HEK293 (cell line): Measurements from ENCODE around the gene SLC34A3.

Experiments
- CTCF ChIA-PET: fragments of 350-600 bp; formaldehyde crosslinking; extraction: SDS; loops from one replicate; lab custom pipeline; 2021; ENCODE audit warnings: antibody characterized with exemption; lab: Yijun Ruan, JAX
- POLR2A ChIA-PET: fragments of 300-600 bp; formaldehyde crosslinking; extraction: SDS; loops from one replicate; lab custom pipeline; 2020; ENCODE audit warnings: antibody characterized with exemption, inconsistent platforms; lab: Yijun Ruan, JAX
- H3K27ac ChIP-seq: fragments of 200-500 bp; sonication (Bioruptor generic); 2 replicates; pipeline ENCODE4 v1.5.1; 2014; ENCODE audit warnings: low read depth, low read length, control low read depth, inconsistent platforms; ENCODE audit errors: extremely low read depth
- H3K36me3 ChIP-seq, 2 experiments: fragments of 200-500 bp in 1 of 2; sonication (Bioruptor generic) in 1 of 2; 1 replicate in 1 of 2; 2 replicates in 1 of 2; pipeline ENCODE4 v1.5.1; 2014 to 2017; ENCODE audit warnings: inconsistent platforms in 2 of 2, low read length in 2 of 2; ENCODE audit not compliant: control insufficient read depth in 2 of 2, insufficient read depth in 1 of 2
- H3K4me1 ChIP-seq: fragments of 200-500 bp; sonication (Bioruptor generic); 2 replicates; pipeline ENCODE4 v1.5.1; 2014; ENCODE audit warnings: mild to moderate bottlenecking, low read length, inconsistent platforms; ENCODE audit not compliant: control insufficient read depth, insufficient read depth
- H3K4me3 ChIP-seq: 2 replicates; pipeline ENCODE4 v1.5.1; 2011; ENCODE audit warnings: low read depth, mild to moderate bottlenecking, control low read depth, low read length, moderate library complexity
- H3K9me3 ChIP-seq: fragments of 200-500 bp; sonication (Bioruptor generic); 2 replicates; pipeline ENCODE4 v1.5.1; 2014; ENCODE audit warnings: low read depth, low read length, inconsistent platforms; ENCODE audit not compliant: control insufficient read depth, insufficient read depth
- BCL11A ChIP-seq: fragments of 450-650 bp; formaldehyde crosslinking; IDR thresholded peaks from 2 replicates; pipeline ENCODE4 v1.5.1; 2016; ENCODE audit warnings: low read depth, missing biosample characterization, missing genetic modification characterization
- GLI2 ChIP-seq: fragments of 450-650 bp; formaldehyde crosslinking; IDR thresholded peaks from 2 replicates; pipeline ENCODE4; 2017; ENCODE audit warnings: missing biosample characterization, missing genetic modification characterization, low read depth, borderline replicate concordance
- KLF17 ChIP-seq: fragments of 450-650 bp; formaldehyde crosslinking; IDR thresholded peaks from 2 replicates; pipeline ENCODE4 v1.5.1; 2016; ENCODE audit warnings: missing biosample characterization, missing genetic modification characterization
- KLF9 ChIP-seq: fragments of 450-650 bp; formaldehyde crosslinking; IDR thresholded peaks from 2 replicates; pipeline ENCODE4 v1.5.1; 2016; ENCODE audit warnings: missing biosample characterization, missing genetic modification characterization, low read depth
- SETDB1 ChIP-seq: IDR thresholded peaks from one replicate; pipeline ENCODE4 v1.6.1; 2017; ENCODE audit warnings: mild to moderate bottlenecking, low read length, moderate library complexity, mixed read lengths; ENCODE audit not compliant: insufficient read length
- WT1 ChIP-seq: fragments of 450-650 bp; formaldehyde crosslinking; IDR thresholded peaks from 2 replicates; pipeline ENCODE4 v1.5.1; 2016; ENCODE audit warnings: missing biosample characterization, missing genetic modification characterization
- YY1 ChIP-seq: fragments of 450-650 bp; formaldehyde crosslinking; IDR thresholded peaks from 2 replicates; pipeline ENCODE4 v1.5.1; 2018; ENCODE audit warnings: missing biosample characterization, missing genetic modification characterization
- ZBTB20 ChIP-seq: fragments of 450-650 bp; formaldehyde crosslinking; IDR thresholded peaks from 2 replicates; pipeline ENCODE4 v1.5.1; 2016; ENCODE audit warnings: missing biosample characterization, missing genetic modification characterization
- ZEB2 ChIP-seq: fragments of 450-650 bp; formaldehyde crosslinking; IDR thresholded peaks from 2 replicates; pipeline ENCODE4 v1.5.1; 2016; ENCODE audit warnings: missing biosample characterization, missing genetic modification characterization
- ZNF10 ChIP-seq: fragments of 450-650 bp; formaldehyde crosslinking; IDR thresholded peaks from 2 replicates; pipeline ENCODE4 v1.5.1; 2017; ENCODE audit warnings: missing biosample characterization, missing genetic modification characterization
- ZNF169 ChIP-seq: fragments of 450-650 bp; formaldehyde crosslinking; IDR thresholded peaks from 2 replicates; pipeline ENCODE4 v1.5.1; 2016; ENCODE audit warnings: missing biosample characterization, missing genetic modification characterization
- ZNF2 ChIP-seq: fragments of 450-650 bp; formaldehyde crosslinking; IDR thresholded peaks from 2 replicates; pipeline ENCODE4 v1.5.1; 2016; ENCODE audit warnings: missing biosample characterization, missing genetic modification characterization
- ZNF324 ChIP-seq: fragments of 450-650 bp; formaldehyde crosslinking; IDR thresholded peaks from 2 replicates; pipeline ENCODE4 v1.5.1; 2016; ENCODE audit warnings: missing biosample characterization, missing genetic modification characterization
- ZNF362 ChIP-seq: fragments of 450-650 bp; formaldehyde crosslinking; IDR thresholded peaks from 2 replicates; pipeline ENCODE4 v1.5.1; 2016; ENCODE audit warnings: missing biosample characterization, missing genetic modification characterization
- ZNF391 ChIP-seq: fragments of 450-650 bp; formaldehyde crosslinking; IDR thresholded peaks from 2 replicates; pipeline ENCODE4 v1.5.1; 2016; ENCODE audit warnings: low read depth, missing biosample characterization, missing genetic modification characterization, borderline replicate concordance
- ZNF561 ChIP-seq: fragments of 450-650 bp; IDR thresholded peaks from 2 replicates; pipeline ENCODE4 v1.5.1; 2018; ENCODE audit warnings: missing biosample characterization, missing genetic modification characterization, borderline replicate concordance
- ZNF660 ChIP-seq: fragments of 450-650 bp; IDR thresholded peaks from 2 replicates; pipeline ENCODE4 v1.5.1; 2018; ENCODE audit warnings: missing biosample characterization, mild to moderate bottlenecking, missing genetic modification characterization
- ZNF707 ChIP-seq: fragments of 450-650 bp; formaldehyde crosslinking; IDR thresholded peaks from 2 replicates; pipeline ENCODE4 v1.5.1; 2016; ENCODE audit warnings: missing biosample characterization, missing genetic modification characterization
- ZSCAN30 ChIP-seq: fragments of 450-650 bp; IDR thresholded peaks from 2 replicates; pipeline ENCODE4 v1.5.1; 2018; ENCODE audit warnings: missing biosample characterization, mild to moderate bottlenecking, missing genetic modification characterization, moderate library complexity
- ZXDB ChIP-seq: fragments of 450-650 bp; formaldehyde crosslinking; IDR thresholded peaks from 2 replicates; pipeline ENCODE4 v1.5.1; 2016; ENCODE audit warnings: missing biosample characterization, missing genetic modification characterization
- TF ChIP-seq, protein P1 (sequence below): fragments of 450-650 bp; formaldehyde crosslinking; IDR thresholded peaks from 2 replicates; pipeline ENCODE4 v1.5.1; 2016; ENCODE audit warnings: missing biosample characterization, missing genetic modification characterization
- TF ChIP-seq, protein P2 (sequence below): fragments of 450-650 bp; formaldehyde crosslinking; IDR thresholded peaks from 2 replicates; pipeline ENCODE4 v1.5.1; 2016; ENCODE audit warnings: missing biosample characterization, missing genetic modification characterization
- TF ChIP-seq, protein P3 (sequence below): fragments of 450-650 bp; formaldehyde crosslinking; IDR thresholded peaks from 2 replicates; pipeline ENCODE4 v1.5.0; 2017; ENCODE audit warnings: missing biosample characterization, missing genetic modification characterization, borderline replicate concordance

Gene SLC34A3

GRCh38 chr9:137241490-137242268 lies 11.0 kb downstream of the SLC34A3 start (continued):
- TF ChIP-seq ZEB2 (tag by site-specific recombination) (peak; percentile 39; the same call in 1 of the 2 replicates), BCL11A (tag by site-specific recombination) (0 out of 2 replicates have a peak, but pooled peaks have one; percentile 15), ZNF362 (no peak), ZNF391 (tag by site-specific recombination) (0 out of 2 replicates have a peak, but pooled peaks have one; percentile 34), KLF17 (tag by site-specific recombination) (peak; percentile 21; the same call in 1 of the 2 replicates), ZBTB20 (tag by site-specific recombination) (peak; percentile 57), ZNF660 (0 out of 2 replicates have a peak, but pooled peaks have one; percentile 2), ZNF561 (0 out of 2 replicates have a peak, but pooled peaks have one; percentile 33)

DNA sequence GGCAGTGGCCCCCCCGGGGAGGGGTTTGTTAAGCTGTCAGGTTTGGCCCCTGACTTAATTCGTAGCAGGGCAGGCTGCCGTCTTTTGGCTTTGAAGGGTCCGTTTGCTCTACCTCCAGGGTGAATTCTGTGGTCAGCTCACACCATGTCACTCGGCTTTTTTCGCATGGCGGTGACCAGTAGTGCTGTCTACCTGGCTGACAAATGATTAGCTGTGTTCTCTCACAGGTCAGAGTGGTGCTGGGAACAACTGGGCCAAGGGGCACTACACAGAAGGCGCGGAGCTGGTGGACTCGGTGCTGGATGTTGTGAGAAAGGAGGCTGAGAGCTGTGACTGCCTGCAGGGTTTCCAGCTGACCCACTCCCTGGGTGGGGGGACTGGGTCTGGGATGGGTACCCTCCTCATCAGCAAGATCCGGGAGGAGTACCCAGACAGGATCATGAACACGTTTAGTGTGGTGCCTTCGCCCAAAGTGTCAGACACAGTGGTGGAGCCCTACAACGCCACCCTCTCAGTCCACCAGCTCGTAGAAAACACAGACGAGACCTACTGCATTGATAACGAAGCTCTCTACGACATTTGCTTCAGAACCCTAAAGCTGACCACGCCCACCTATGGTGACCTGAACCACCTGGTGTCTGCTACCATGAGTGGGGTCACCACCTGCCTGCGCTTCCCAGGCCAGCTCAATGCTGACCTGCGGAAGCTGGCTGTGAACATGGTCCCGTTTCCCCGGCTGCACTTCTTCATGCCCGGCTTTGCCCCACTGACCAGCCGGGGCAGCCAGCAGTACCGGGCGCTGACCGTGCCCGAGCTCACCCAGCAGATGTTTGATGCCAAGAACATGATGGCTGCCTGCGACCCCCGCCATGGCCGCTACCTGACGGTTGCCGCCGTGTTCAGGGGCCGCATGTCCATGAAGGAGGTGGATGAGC lies 11.8 kb downstream of the SLC34A3 start:
- Histone ChIP-seq H3K27ac (peak overlapping the region; percentile 89), H3K9me3 (no peaks in the 10 kb centered on the region), H3K4me1 (0 out of 2 replicates have a peak, but pooled peaks cover 3% of the 10 kb centered on the region), H3K36me3 (peaks cover 0 to 32% of the 10 kb centered on the region in 2 experiments; a peak in 1 of 3 replicates), H3K4me3 (peak overlapping the region; percentile 83)
- ChIA-PET POLR2A (interaction anchor here (0.6 to 11.5 kb wide), 17 partner anchors 8 to 309 kb away, joined by 3 to 336 read pairs (median 4); partner anchors contain the start of genes CYSRT1, MAN1B1, MRPL41 and NELFB), CTCF (interaction anchor here (0.8 to 1.3 kb wide), 2 partner anchors 12 to 213 kb away, joined by 5 to 13 read pairs; partner anchors contain the start of gene NELFB)
- TF ChIP-seq ZNF10 (tag by site-specific recombination) = no peak
- TF ChIP-seq, protein P1, sequence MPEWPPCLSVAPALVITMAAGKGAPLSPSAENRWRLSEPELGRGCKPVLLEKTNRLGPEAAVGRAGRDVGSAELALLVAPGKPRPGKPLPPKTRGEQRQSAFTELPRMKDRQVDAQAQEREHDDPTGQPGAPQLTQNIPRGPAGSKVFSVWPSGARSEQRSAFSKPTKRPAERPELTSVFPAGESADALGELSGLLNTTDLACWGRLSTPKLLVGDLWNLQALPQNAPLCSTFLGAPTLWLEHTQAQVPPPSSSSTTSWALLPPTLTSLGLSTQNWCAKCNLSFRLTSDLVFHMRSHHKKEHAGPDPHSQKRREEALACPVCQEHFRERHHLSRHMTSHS (tag by site-specific recombination) = no peak
- TF ChIP-seq, protein P2, sequence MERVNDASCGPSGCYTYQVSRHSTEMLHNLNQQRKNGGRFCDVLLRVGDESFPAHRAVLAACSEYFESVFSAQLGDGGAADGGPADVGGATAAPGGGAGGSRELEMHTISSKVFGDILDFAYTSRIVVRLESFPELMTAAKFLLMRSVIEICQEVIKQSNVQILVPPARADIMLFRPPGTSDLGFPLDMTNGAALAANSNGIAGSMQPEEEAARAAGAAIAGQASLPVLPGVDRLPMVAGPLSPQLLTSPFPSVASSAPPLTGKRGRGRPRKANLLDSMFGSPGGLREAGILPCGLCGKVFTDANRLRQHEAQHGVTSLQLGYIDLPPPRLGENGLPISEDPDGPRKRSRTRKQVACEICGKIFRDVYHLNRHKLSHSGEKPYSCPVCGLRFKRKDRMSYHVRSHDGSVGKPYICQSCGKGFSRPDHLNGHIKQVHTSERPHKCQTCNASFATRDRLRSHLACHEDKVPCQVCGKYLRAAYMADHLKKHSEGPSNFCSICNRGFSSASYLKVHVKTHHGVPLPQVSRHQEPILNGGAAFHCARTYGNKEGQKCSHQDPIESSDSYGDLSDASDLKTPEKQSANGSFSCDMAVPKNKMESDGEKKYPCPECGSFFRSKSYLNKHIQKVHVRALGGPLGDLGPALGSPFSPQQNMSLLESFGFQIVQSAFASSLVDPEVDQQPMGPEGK (tag by site-specific recombination) = peak; percentile 2; the same call in 1 of the 2 replicates
- peak; percentile 68 for TF ChIP-seq KLF9 (tag by site-specific recombination)
- TF ChIP-seq ZSCAN30 (tag by site-specific recombination) = no peak
- no peak for TF ChIP-seq ZNF169 (tag by site-specific recombination)
- TF ChIP-seq GLI2 (tag by site-specific recombination) = no peak
- TF ChIP-seq ZNF362 = no peak
- TF ChIP-seq ZNF2 = no peak
- TF ChIP-seq, protein P3, sequence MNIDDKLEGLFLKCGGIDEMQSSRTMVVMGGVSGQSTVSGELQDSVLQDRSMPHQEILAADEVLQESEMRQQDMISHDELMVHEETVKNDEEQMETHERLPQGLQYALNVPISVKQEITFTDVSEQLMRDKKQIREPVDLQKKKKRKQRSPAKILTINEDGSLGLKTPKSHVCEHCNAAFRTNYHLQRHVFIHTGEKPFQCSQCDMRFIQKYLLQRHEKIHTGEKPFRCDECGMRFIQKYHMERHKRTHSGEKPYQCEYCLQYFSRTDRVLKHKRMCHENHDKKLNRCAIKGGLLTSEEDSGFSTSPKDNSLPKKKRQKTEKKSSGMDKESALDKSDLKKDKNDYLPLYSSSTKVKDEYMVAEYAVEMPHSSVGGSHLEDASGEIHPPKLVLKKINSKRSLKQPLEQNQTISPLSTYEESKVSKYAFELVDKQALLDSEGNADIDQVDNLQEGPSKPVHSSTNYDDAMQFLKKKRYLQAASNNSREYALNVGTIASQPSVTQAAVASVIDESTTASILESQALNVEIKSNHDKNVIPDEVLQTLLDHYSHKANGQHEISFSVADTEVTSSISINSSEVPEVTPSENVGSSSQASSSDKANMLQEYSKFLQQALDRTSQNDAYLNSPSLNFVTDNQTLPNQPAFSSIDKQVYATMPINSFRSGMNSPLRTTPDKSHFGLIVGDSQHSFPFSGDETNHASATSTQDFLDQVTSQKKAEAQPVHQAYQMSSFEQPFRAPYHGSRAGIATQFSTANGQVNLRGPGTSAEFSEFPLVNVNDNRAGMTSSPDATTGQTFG (tag by site-specific recombination) = no peak
- no peak for TF ChIP-seq SETDB1
- TF ChIP-seq ZNF324 (tag by site-specific recombination) = no peak
- TF ChIP-seq ZNF707 = peak; percentile 77; the same call in 1 of the 2 replicates
- TF ChIP-seq ZXDB (tag by site-specific recombination) = 0 out of 2 replicates have a peak, but pooled peaks have one; percentile 4
- TF ChIP-seq YY1 (tag by site-specific recombination) = 0 out of 2 replicates have a peak, but pooled peaks have one; percentile 19
- no peak for TF ChIP-seq WT1 (tag by site-specific recombination)
